Progenitor cell of endocrine pancreas (in vitro differentiated cells): ENCODE measurements around the gene MTMR11. TPM values are rescaled to one million over a fixed set of nuclear protein-coding genes. Genes with fewer than 3 reads are reported as not detected.
A peak's percentile ranks its signal among the peaks of the same experiment; 100 is the strongest.
"Not testable (repeated sequence)": the region's sequence is repeated elsewhere in the genome, so short reads cannot be mapped to it uniquely, and the experiment has no call there.

Source experiments
- DNase-seq: peaks from one replicate; pipeline ENCODE4 v3.0.0; 2021; ENCODE audit warnings: low spot score; ENCODE audit not compliant: unreplicated experiment
- H3K27ac Mint-ChIP-seq: 2 replicates; pipeline ENCODE4 v1.8.0; 2021; ENCODE audit warnings: mild to moderate bottlenecking, moderate library complexity, mixed read lengths
- H3K27me3 Mint-ChIP-seq: 2 replicates; pipeline ENCODE4 v1.8.0; 2021; ENCODE audit warnings: mixed read lengths
- H3K36me3 Mint-ChIP-seq: 2 replicates; pipeline ENCODE4 v1.8.0; 2022; ENCODE audit warnings: mixed read lengths; ENCODE audit not compliant: insufficient read depth
- H3K4me1 Mint-ChIP-seq: 2 replicates; pipeline ENCODE4 v1.8.0; 2021; ENCODE audit warnings: low read depth, mixed read lengths
- H3K4me3 Mint-ChIP-seq: 2 replicates; pipeline ENCODE4 v1.8.0; 2021; ENCODE audit warnings: low read depth, mild to moderate bottlenecking, moderate library complexity, mixed read lengths
- H3K9me3 Mint-ChIP-seq: 2 replicates; pipeline ENCODE4 v1.8.0; 2021; ENCODE audit warnings: low read depth, mixed read lengths
- CTCF ChIP-seq: fragments of 200-600 bp; sonication (generic); IDR thresholded peaks from one replicate; pipeline ENCODE4 v1.5.0; 2021; ENCODE audit warnings: antibody characterized with exemption, mild to moderate bottlenecking; ENCODE audit not compliant: unreplicated experiment
- total RNA-seq: library from RNA; stranded (reverse); gene quantifications from 2 replicates; pipeline ENCODE4 v1.2.1, GENCODE V29; 2021

The MTMR11 gene
- total RNA-seq, 1 donor from 2014 or later, result 8.5 TPM

DNA sequence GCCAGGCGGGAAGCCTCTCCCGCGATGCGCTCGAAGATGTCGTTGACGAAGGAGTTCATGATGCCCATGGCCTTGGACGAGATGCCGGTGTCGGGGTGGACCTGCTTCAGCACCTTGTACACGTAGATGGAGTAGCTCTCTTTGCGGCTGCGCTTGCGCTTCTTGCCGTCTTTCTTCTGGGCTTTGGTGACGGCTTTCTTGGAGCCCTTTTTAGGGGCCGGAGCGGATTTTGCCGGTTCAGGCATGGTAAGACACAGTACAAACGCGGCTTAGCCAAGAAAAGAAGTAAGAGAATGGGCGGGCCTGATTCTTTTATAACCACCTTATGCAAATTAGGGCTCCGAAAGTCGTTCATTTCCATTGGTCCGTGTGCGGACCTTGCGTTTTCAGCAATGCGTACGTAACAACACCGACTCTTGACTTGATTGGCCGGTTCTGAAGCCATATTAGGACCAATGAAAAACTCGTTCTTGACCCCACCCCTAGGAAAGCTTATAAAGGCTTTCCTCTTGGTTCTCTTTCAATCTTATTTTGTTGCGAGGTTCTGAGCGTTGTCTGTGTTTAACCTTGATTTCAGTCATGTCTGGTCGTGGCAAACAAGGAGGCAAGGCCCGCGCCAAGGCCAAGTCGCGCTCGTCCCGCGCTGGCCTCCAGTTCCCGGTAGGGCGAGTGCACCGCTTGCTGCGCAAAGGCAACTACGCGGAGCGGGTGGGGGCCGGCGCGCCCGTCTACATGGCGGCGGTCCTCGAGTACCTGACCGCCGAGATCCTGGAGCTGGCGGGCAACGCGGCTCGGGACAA, 50.1 kb downstream of the MTMR11 start:
- no peak overlapping the region for H3K27ac Mint-ChIP-seq
- H3K36me3 Mint-ChIP-seq, result no peaks in the 10 kb centered on the region
- no peaks in the 10 kb centered on the region for H3K9me3 Mint-ChIP-seq
- H3K4me3 Mint-ChIP-seq, result no peak overlapping the region
- no peak for TF ChIP-seq CTCF
- H3K27me3 Mint-ChIP-seq, result no peaks in the 10 kb centered on the region
- H3K4me1 Mint-ChIP-seq, result peaks cover 5% of the 10 kb centered on the region
- DNase-seq, result peak; percentile 68

GRCh38 chr1:149886121-149886395, 50.6 kb downstream of the MTMR11 start:
- H3K4me1 Mint-ChIP-seq, H3K27ac Mint-ChIP-seq, H3K9me3 Mint-ChIP-seq, H3K4me3 Mint-ChIP-seq, H3K27me3 Mint-ChIP-seq, DNase-seq, H3K36me3 Mint-ChIP-seq: not testable (repeated sequence)

- no peaks in the 10 kb centered on the region for H3K9me3 Mint-ChIP-seq
- TF ChIP-seq CTCF, result peak; percentile 12
- H3K27me3 Mint-ChIP-seq, result no peaks in the 10 kb centered on the region
- no peaks in the 10 kb centered on the region for H3K36me3 Mint-ChIP-seq
- peaks cover 5% of the 10 kb centered on the region for H3K4me1 Mint-ChIP-seq
- no peak overlapping the region for H3K4me3 Mint-ChIP-seq
- DNase-seq, result peak; percentile 40
- no peak overlapping the region for H3K27ac Mint-ChIP-seq
Measured at GRCh38 chr1:149885339-149886120, 51.1 kb downstream of the MTMR11 start.

DNA sequence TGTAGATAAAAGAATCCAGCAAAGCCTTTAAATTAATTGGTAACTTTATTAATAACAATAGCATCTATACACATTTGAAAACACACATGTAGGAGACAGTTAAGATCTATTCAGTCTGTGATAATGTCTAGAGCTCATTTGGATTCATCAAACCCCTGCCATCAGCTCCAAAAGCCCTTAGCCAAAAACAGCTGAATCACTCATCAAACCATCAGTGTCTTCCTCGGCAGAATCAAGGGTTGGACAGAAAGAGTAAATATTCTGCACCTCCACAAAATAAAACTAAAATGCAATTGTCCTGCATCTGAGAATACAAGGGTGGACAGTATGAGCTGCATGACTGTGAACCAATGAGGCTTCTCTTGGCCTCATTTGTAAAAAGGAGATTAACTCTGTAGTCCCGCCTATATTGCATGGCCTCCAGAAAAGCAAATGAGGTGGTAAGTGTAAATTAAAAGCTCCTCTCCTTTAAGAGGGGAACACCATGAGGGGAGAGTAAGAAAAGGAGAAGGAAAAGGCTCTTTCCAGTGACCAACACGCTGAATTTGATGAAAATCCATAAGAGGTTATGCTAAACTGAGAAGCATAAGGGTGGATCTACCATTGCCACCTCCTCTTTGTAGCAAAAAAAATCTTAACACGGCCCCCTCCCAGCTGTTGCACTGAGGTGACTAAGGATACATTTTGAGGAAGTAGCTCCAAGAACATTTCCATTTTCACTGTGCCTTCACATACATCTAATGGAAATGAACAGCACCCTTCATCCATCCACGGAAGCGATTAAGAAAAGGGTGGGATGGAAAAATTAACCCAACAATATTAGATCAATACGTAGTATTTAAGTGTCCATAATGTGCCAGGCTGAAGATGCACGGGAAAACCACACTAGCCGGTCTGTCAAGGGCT, 52.0 kb downstream of the MTMR11 start:
- H3K9me3 Mint-ChIP-seq, result no peaks in the 10 kb centered on the region
- no peak overlapping the region for H3K27ac Mint-ChIP-seq
- no peaks in the 10 kb centered on the region for H3K36me3 Mint-ChIP-seq
- no peak for DNase-seq
- H3K4me1 Mint-ChIP-seq, result peaks cover 1% of the 10 kb centered on the region
- TF ChIP-seq CTCF, result no peak
- H3K4me3 Mint-ChIP-seq, result no peak overlapping the region
- H3K27me3 Mint-ChIP-seq, result no peaks in the 10 kb centered on the region

- Mint-ChIP-seq H3K4me3 (peak overlapping the region; percentile 16), H3K27ac (peak overlapping the region; percentile 72)
- DNase-seq, result no peak
Measured at GRCh38 chr1:149883598-149884247, 53.0 kb downstream of the MTMR11 start.

More at GRCh38 chr1:149883598-149884247, 53.0 kb downstream of the MTMR11 start:
- Mint-ChIP-seq H3K36me3 (no peaks in the 10 kb centered on the region), H3K4me1 (no peaks in the 10 kb centered on the region), H3K27me3 (no peaks in the 10 kb centered on the region), H3K9me3 (no peaks in the 10 kb centered on the region)
- no peak for TF ChIP-seq CTCF
